Heart left ventricle (tissue), 13 donors: ENCODE measurements around the gene NRCAM.

Source experiments
- POLR2A ChIP-seq, 2 donors: fragments of 450-650 bp; IDR thresholded peaks; one replicate each; pipeline ENCODE4 v1.6.1; 2017; ENCODE audit warnings: antibody characterized with exemption in 2 of 2, mild to moderate bottlenecking in 2 of 2, moderate library complexity in 2 of 2
- TF ChIP-seq, protein P1 (sequence below), 12 donors: fragments of 200-600 bp; sonication (generic) in 4 of 12; IDR thresholded peaks; one replicate each; pipeline versions ENCODE4 v1.5.0 to v1.8.0; 2018 to 2022; ENCODE audit warnings: antibody characterized with exemption in 12 of 12, mild to moderate bottlenecking in 5 of 12
- donor health status: ischemic (EF 13 %, LVEDD 7.1; RV severe dilation, severe dysfunction).
- donor health status: DM: no; HTN: yes; CAD: no.
- donor health status: DM: no; HTN: no; CAD: no.
- donor health status: ischemic (EF 25% LVEDD 6.9; RV normal size, moderate dysfunction).
- donor health status: ischemic (EF 25% LVEDD 5.7; RV mildly dilated, moderate dysfunction).
- donor health status: ischemic (EF 35%, LVEDD 5.7; RV mildly dilated, moderate dysfunction).
- donor health status: nonischemic (EF 11% LVEDD 7.7; RV severe dilation, severe dysfunction).
- donor health status: DM: yes; HTN: yes; CAD: no.
- donor health status: PGD.
- donor health status: ischemic (EF 29% LVEDD 5.4; RV normal size, mild dysfunction).
- donor health status: nonischemic (EF 23%, LVEDD 6.1; RV moderate dilation, normal function).

DNA sequence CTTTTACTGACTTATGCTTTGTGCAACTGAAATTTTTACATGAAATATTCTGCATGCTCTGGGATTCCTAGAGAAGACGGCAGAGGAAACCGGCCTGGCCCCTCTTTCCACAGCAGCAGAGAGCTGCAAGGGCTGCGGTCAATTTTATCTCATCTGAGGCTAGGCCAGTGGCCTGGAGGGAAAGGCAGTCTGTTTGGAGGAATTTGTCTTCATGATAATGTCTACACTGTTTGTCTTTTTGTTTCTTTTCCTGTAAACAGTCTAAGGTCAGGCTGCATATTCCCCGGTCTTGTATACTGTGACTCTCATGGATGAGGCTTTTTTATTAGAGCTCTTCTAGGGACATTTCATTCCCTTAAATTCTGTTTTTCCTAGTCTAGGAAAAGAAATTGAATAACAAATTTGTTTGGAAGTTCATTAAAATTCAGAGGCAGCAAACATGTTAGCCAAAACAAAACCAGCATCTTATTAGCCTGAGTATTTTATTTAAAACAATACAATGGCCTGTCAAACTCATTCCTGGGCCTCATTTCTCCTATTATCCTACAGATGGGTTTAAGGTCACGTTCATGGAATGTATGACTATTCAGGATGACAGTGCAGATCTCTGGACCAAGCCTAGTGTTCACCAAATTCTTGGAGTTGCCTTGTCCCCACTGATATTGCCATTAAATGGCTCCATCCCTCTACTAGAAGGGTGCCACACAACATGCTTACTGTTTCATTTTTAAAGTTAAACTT lies 352.5 kb downstream of the NRCAM start:
- TF ChIP-seq, protein P1, sequence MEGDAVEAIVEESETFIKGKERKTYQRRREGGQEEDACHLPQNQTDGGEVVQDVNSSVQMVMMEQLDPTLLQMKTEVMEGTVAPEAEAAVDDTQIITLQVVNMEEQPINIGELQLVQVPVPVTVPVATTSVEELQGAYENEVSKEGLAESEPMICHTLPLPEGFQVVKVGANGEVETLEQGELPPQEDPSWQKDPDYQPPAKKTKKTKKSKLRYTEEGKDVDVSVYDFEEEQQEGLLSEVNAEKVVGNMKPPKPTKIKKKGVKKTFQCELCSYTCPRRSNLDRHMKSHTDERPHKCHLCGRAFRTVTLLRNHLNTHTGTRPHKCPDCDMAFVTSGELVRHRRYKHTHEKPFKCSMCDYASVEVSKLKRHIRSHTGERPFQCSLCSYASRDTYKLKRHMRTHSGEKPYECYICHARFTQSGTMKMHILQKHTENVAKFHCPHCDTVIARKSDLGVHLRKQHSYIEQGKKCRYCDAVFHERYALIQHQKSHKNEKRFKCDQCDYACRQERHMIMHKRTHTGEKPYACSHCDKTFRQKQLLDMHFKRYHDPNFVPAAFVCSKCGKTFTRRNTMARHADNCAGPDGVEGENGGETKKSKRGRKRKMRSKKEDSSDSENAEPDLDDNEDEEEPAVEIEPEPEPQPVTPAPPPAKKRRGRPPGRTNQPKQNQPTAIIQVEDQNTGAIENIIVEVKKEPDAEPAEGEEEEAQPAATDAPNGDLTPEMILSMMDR (IDR thresholded peaks at IDR 0.05) = no peak
- no peak for TF ChIP-seq POLR2A (IDR thresholded peaks at IDR 0.05)
